ENCODE results near the gene METTL21A. TPM values are rescaled to one million over a fixed set of nuclear protein-coding genes. Genes with fewer than 3 reads are reported as not detected.

Gene METTL21A
- total RNA-seq, 1 experiment from 2014 or later: 13.6 TPM

DNA sequence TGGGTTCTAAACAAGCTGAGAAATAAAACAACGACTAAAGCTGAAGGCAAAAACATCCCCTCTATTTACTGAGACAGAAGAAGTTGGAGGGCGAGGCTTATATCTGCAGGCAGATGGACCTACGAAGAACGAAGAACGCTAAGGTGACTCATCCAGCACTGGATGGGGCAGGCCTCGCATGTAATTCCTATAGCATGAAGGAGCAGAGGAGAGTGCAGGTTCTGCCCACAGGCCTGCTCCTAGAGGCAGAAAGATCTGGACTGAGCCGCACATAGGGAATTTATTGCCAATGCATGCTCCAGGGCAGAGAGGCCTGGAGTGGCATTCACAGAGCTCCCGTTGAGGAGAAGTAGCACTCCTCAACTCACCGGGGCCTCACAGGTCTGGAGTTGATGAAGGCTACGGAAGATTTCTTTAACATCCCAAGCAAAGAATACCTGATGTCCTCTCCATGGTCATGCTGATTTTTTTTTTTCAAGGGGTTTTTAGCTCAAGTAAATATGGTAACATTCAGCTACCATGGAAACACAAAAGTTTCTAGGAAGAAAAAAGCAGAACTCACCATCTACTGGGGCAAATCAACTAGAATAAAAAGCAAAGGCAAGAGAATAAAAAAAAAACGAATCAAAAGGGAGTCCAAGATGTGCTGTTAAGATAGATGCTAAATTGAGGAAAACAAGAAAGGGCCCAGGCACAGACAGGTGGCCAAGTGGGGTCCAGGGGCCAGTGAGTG is 10.4 kb upstream of the METTL21A start:
- no TSS peak for BruUV-seq (replicated peaks)
- intact Hi-C loops (cut with micrococcal nuclease; ENCODE audit: unreplicated experiment): no loop called here
- Histone ChIP-seq H3K4me3 (no peak overlapping the region), H3K27me3 (ENCODE audit: insufficient read depth, low read depth) (no peaks in the 10 kb centered on the region), H3K79me2 (ENCODE audit: low read depth) (no peaks in the 10 kb centered on the region), H3K4me1 (replicated peaks; ENCODE audit: insufficient read depth) (peaks cover 45% of the 10 kb centered on the region), H3K4me2 (no peak overlapping the region), H3K9me2 (ENCODE audit: insufficient read depth) (no peaks in the 10 kb centered on the region), H3K27ac (no peak overlapping the region), H2AFZ (no peak overlapping the region), H3K36me3 (ENCODE audit: low read depth) (no peaks in the 10 kb centered on the region), H4K20me1 (ENCODE audit: insufficient read depth) (no peaks in the 10 kb centered on the region), H3F3A (ENCODE audit: insufficient read depth, low read depth) (peaks cover 41% of the 10 kb centered on the region), H3K9me3 (ENCODE audit: insufficient read depth, low read depth) (no peaks in the 10 kb centered on the region)
- DNase-seq: no peak
- CTCF ChIA-PET: interaction anchor here (0.7 kb wide), 1 partner anchor 232 kb away, joined by 3 read pairs; no protein-coding TSS in a partner anchor
- no peak for TF ChIP-seq EZH2 (IDR thresholded peaks at IDR 0.05; ENCODE audit: low read depth)
- TF ChIP-seq, protein P1, sequence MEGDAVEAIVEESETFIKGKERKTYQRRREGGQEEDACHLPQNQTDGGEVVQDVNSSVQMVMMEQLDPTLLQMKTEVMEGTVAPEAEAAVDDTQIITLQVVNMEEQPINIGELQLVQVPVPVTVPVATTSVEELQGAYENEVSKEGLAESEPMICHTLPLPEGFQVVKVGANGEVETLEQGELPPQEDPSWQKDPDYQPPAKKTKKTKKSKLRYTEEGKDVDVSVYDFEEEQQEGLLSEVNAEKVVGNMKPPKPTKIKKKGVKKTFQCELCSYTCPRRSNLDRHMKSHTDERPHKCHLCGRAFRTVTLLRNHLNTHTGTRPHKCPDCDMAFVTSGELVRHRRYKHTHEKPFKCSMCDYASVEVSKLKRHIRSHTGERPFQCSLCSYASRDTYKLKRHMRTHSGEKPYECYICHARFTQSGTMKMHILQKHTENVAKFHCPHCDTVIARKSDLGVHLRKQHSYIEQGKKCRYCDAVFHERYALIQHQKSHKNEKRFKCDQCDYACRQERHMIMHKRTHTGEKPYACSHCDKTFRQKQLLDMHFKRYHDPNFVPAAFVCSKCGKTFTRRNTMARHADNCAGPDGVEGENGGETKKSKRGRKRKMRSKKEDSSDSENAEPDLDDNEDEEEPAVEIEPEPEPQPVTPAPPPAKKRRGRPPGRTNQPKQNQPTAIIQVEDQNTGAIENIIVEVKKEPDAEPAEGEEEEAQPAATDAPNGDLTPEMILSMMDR (conservative IDR thresholded peaks at IDR 0.05): no peak
- POLR2A ChIA-PET (ENCODE audit: unreplicated experiment): interaction anchor here (0.6 kb wide), 1 partner anchor 19 kb away, joined by 6 read pairs; no protein-coding TSS in a partner anchor

DNA sequence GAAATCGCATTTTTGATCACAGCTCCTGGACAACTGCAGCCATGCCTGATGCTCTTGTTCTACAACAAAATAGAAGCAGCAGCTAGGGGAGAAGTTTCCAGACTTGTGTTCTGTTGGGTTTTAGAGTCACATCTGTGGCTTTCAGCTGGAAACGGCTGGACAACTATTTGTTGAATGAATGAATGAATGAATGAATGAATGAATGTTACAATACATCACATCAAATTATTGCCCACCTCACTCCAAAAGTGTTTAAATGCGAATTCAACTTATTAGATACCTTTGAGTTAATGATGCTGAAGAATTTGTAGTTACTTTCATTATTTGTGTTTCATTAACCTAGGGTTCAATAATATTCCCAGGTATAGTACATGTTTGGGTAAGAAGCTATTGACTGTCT is 8.5 kb upstream of the METTL21A start:
- no peak for DNase-seq
- Histone ChIP-seq H2AFZ (no peak overlapping the region), H3F3A (ENCODE audit: insufficient read depth, low read depth) (peaks cover 41% of the 10 kb centered on the region), H3K79me2 (ENCODE audit: low read depth) (no peaks in the 10 kb centered on the region), H3K27ac (peak overlapping the region; percentile 96), H3K4me1 (replicated peaks; ENCODE audit: insufficient read depth) (peaks cover 50% of the 10 kb centered on the region), H3K4me2 (peak overlapping the region; percentile 72), H3K9me3 (ENCODE audit: insufficient read depth, low read depth) (no peaks in the 10 kb centered on the region), H3K4me3 (peak overlapping the region; percentile 28; the same call in 1 of the 2 replicates), H4K20me1 (ENCODE audit: insufficient read depth) (no peaks in the 10 kb centered on the region), H3K27me3 (ENCODE audit: insufficient read depth, low read depth) (no peaks in the 10 kb centered on the region), H3K36me3 (ENCODE audit: low read depth) (no peaks in the 10 kb centered on the region), H3K9me2 (ENCODE audit: insufficient read depth) (no peaks in the 10 kb centered on the region)
- intact Hi-C loops (cut with micrococcal nuclease; ENCODE audit: unreplicated experiment): loop anchor here (1.0 kb wide), 2 partner anchors 44 to 79 kb away; no protein-coding TSS in a partner anchor
- ChIA-PET POLR2A (ENCODE audit: unreplicated experiment) (interaction anchor here (0.5 to 1.9 kb wide), 4 partner anchors 16 to 407 kb away, joined by 3 to 10 read pairs (median 4); partner anchors contain the start of gene CCNYL1), CTCF (interaction anchor here (0.9 kb wide), 1 partner anchor 438 kb away, joined by 3 read pairs; no protein-coding TSS in a partner anchor)
- TF ChIP-seq EZH2 (IDR thresholded peaks at IDR 0.05; ENCODE audit: low read depth): no peak
- TF ChIP-seq, protein P1 (conservative IDR thresholded peaks at IDR 0.05): no peak
- no TSS peak for BruUV-seq (replicated peaks)

DNA sequence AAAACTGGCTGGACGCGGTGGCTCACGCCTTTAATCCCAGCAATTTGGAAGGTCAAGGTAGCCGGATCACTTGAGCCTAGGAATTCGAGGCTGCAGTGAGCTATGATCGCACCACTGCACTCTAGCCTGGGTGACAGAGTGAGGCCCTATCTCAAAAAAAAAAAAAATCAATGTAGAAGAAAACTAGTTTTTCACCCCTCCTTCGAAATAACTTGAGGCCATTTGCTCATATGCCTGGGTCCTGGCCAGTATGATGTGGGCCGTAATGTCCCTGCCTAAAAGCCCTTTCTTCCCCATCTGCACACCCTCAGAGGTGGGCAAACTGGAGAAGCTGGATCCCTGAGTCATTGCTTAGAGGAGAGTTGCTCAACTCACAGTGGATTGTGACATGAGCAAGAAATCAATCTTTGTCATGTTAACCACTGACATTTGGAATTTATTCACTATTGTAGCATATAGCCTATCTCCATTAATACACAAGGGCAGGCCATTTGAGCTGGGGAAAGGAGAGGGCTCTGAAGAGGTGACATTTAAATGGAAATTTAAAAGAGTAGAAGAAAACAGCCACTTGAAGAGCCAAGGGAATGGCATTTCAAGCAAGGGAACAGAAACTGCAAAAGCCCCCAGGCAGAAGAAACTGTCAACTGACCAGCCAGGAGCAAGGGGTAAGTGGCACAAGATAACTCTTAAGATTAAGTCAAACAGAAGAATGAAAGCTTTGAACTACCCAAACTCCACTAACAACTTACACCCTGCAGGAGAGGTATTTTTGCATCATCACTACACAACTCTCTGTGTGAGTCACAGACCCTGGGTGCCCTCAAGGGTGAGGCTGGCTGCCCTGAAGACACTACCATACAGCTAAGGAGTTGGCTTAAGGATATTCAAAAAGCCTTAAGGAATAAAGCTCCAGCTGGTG is 7.6 kb upstream of the METTL21A start:
- POLR2A ChIA-PET (ENCODE audit: unreplicated experiment): interaction anchor here (1.2 to 1.9 kb wide), 2 partner anchors 15 to 78 kb away, joined by 3 to 10 read pairs; partner anchors contain the start of gene CCNYL1
- Histone ChIP-seq H3K4me1 (replicated peaks; ENCODE audit: insufficient read depth) (peaks cover 50% of the 10 kb centered on the region), H3K79me2 (ENCODE audit: low read depth) (no peaks in the 10 kb centered on the region), H3K9me3 (ENCODE audit: insufficient read depth, low read depth) (no peaks in the 10 kb centered on the region), H2AFZ (no peak overlapping the region), H3K36me3 (ENCODE audit: low read depth) (no peaks in the 10 kb centered on the region), H3F3A (ENCODE audit: insufficient read depth, low read depth) (peaks cover 44% of the 10 kb centered on the region), H3K9me2 (ENCODE audit: insufficient read depth) (no peaks in the 10 kb centered on the region), H3K27me3 (ENCODE audit: insufficient read depth, low read depth) (no peaks in the 10 kb centered on the region), H3K4me2 (peak overlapping the region; percentile 72), H3K4me3 (peak overlapping the region; percentile 28; the same call in 1 of the 2 replicates), H4K20me1 (ENCODE audit: insufficient read depth) (no peaks in the 10 kb centered on the region), H3K27ac (peak overlapping the region; percentile 96)
- TF ChIP-seq, protein P1 (conservative IDR thresholded peaks at IDR 0.05): no peak
- no peak for TF ChIP-seq EZH2 (IDR thresholded peaks at IDR 0.05; ENCODE audit: low read depth)
- intact Hi-C loops (cut with micrococcal nuclease; ENCODE audit: unreplicated experiment): loop anchor here (1.0 kb wide), 3 partner anchors 44 to 90 kb away; no protein-coding TSS in a partner anchor
- CTCF ChIA-PET: interaction anchor here (0.6 to 0.9 kb wide), 2 partner anchors 92 to 439 kb away, joined by 3 to 7 read pairs; no protein-coding TSS in a partner anchor
- no TSS peak for BruUV-seq (replicated peaks)
- DNase-seq: peak; percentile 77 to 97

Measured in PC-9 (cell line).